Right renal pelvis (tissue), 4 donors: Measurements from ENCODE around the gene CBLB. TPM values are rescaled to one million over a fixed set of nuclear protein-coding genes. Genes with fewer than 3 reads are reported as not detected.
"Not testable (repeated sequence)": the region's sequence is repeated elsewhere in the genome, so short reads cannot be mapped to it uniquely, and the experiment has no call there.

ENCODE experiments used
- DNase-seq, 4 donors: peaks; one replicate each; pipeline ENCODE4 v3.0.0-alpha.2; 2013; ENCODE audit warnings: low read depth in 4 of 4, low spot score in 3 of 4, missing footprints in 1 of 4
- polyA plus RNA-seq, 4 donors: library from polyadenylated mRNA; unstranded; fragments of 120-200 nt; gene quantifications; one replicate each; pipeline ENCODE4 v1.2.1, GENCODE V29; 2013; ENCODE audit not compliant: insufficient read length in 4 of 4

The CBLB gene
- polyA plus RNA-seq, 4 donors = 42.0 to 59.3 (median 50.5) TPM

- no peak for DNase-seq
These were observed 45.5 kb downstream of the CBLB start for GRCh38 chr3:105823149-105823867.

- DNase-seq = no peak
These were observed 46.4 kb downstream of the CBLB start for GRCh38 chr3:105822171-105823123.

DNA sequence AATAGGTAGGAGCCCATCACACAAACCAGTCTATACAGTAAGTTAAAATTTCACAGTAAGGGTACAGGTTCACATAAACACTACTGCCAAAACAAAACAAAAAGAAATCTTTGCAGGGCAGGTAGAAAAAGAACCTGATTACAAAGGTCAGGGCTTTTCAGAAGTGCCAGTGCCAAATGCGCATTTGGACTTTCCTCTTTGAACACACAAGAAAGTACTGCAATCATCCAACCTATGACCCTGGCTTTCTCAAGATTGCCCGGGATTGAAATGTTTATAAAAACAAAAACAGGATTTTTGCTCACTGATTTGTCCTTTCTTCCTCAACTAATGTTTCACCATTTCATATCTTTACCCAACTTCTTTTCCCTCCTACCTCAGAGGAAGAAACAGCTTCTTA, 47.4 kb downstream of the CBLB start:
- DNase-seq = no peak

DNA sequence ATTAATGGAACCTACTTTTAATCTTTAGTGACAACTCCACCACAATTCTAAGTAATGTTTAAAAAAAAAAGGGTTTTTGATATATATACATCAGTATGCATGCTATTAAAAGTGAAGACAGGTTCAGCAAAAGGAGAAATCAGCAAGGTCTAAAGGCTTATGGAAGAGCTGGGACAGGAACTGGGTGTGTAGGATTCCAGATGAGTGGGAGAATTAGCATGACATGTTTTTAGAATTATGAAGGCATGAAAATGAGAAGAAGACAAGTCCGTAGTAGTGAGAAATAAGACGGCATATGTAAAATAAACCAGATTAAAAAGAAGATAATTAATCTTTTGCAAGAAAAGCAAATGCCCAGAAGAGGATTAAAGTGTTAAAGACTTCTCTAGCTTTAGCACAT, 52.0 kb downstream of the CBLB start:
- no peak for DNase-seq

DNA sequence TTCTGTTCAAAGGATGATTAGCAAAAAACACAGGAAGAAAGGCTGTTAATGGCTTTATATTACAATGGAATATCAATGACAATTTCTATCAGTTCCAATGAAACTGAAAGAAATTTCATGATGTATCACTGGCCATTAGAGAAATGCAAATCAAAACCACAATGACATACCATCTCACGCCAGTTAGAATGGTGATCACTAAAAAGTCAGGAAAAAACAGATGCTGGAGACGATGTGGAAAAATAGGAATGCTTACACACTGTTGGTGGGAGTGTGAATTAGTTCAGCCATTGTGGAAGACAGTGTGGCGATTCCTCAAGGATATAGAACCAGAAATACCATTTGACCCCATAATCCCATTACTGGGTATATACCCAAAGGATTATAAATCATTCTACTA, 53.5 kb downstream of the CBLB start:
- not testable (repeated sequence) for DNase-seq

DNA sequence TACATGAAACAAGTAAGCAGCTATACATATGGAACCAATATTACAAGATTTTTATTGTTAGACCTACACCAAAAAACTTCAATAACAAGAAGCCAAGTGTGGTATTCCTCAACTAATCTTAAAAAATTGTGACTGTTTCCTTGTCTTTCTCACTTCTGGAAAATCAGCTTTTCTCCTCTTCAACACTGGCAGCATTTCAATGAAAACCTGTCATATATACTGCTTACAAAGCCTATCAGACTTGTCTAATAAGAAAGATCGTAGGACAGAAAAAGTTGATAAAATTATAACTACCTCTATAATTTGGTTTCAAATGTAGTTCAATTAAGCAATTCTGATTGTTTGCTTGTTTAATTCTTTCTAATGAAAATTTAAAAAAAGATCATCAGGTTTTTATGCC, 55.1 kb downstream of the CBLB start:
- no peak for DNase-seq

GRCh38 chr3:105812194-105812586, 56.6 kb downstream of the CBLB start:
- no peak for DNase-seq

DNA sequence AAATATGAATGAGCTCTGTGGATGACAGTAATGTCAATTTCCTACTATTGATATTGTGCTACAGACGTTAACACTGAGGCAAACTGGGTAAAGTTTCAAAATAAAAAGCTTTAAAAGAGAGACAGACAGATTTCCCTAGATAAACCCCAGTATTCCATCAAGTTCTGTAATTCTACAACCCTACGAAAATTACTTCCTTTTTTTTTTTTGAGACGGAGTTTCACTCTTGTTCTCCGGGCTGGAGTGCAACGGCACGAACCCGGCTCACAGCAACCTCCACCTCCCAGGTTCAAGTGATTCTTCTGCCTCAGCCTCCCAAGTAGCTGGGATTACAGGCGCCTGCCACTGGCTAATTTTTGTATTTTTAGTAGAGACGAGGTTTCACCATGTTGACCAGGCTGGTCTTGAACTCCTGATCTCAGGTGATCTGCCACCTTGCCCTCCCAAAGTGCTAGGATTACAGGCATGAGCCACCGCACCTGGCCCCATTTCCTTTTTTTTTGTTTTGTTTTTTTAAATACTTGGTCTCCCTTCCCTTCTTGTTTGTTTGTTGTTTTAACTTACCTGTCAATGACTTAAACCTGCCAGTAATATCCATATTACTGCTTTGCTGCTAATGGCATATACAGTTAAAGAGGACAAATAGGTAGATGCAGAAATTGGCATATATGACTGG, 57.2 kb downstream of the CBLB start:
- no peak for DNase-seq

DNA sequence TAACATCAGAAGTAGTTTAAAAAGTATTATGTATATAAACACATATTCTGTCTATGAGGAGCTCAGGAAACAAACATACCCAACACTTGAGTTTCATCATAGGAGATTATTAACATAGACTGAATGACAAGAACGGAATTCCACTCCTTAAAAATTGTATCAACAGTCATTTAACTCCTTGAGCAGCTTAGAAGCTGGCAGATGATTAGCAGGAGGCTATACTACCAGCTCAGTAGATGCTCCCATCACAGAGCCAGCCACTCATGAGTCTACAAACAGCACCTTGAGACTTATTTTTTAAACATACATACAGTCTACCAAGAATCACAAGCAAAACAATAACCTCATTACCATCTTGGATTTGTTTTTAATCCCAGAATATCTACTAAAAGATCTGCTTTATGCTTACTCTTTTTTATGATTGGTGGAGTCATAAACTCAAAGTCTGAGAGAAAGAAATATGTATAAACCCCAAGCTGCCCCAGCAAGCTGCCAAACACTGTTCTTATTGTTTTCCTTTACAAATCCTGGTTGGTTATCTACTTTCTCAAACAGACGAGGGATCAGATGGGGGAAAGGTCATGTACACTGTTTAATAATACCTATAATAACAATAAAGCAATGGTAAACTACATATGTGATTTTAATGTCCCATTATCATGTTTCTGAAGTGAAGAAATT, 59.5 kb downstream of the CBLB start:
- DNase-seq = no peak

GRCh38 chr3:105807701-105808100, 61.1 kb downstream of the CBLB start:
- no peak for DNase-seq

DNA sequence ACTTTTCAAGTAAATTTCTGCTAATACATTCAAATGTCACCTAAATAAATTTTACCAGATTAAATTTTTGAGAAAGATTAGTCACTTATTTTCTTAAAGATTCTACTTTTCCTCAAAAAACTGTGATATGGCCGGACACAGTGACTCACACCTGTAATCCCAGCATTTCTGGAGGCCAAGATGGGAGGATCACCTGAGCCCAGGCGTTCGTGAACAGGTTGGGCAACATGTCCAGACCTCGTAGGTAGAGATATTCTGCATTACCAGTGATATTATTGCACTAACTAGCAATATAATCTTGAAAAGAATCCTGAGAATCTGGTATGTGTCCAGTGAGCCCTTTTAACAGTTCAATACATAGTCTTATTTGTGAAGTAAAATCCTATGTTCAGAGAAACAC, 61.7 kb downstream of the CBLB start:
- DNase-seq = no peak

GRCh38 chr3:105806359-105806758, 62.5 kb downstream of the CBLB start:
- DNase-seq = no peak

DNA sequence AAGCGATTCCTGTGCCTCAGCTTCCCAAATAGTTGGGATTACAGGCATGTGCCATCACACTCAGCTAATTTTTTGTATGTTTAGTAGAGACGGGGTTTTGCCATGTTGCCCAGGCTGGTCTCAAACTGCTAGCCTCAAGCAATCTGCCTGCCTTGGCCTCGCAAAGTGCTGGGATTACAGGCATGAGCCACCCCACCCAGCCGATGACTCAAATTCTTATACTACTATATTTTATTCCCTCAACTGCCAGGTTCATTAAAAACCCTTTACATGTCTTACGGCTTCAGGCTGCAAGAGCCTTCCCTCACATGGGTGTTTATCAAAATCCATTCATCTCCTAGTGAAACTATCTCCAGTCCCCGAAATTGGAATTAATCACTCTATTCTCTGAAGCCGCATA, 63.4 kb downstream of the CBLB start:
- DNase-seq = no peak

- DNase-seq = no peak
These were observed 66.6 kb downstream of the CBLB start for GRCh38 chr3:105802118-105802706.

- DNase-seq = no peak
These were observed 67.4 kb downstream of the CBLB start for GRCh38 chr3:105801397-105801796.

DNA sequence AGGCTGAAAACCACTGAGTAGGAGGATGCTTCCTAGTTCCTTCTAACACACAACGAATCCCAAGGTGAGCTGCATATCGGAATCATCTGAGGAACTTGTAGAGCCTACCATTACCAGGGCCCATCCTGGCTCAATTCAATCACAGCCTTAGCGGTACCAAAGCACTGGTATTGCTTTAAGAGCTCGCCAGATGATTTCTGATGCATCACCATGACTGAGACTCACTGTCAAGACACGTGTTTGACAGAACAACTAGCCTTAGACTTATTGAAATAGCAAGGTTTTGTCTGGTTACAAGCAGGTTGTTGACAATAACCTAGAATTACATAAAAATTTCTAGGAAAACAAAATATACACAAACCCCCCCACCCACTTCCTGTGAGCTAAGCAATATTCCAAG, 68.5 kb downstream of the CBLB start:
- no peak for DNase-seq

GRCh38 chr3:105799286-105799685, 69.5 kb downstream of the CBLB start:
- DNase-seq = no peak

GRCh38 chr3:105798381-105798934, 70.4 kb downstream of the CBLB start:
- DNase-seq = no peak

GRCh38 chr3:105793040-105793439, 75.8 kb downstream of the CBLB start:
- DNase-seq = no peak
